ENCODE measurements around the gene DST.

GRCh38 chr6:56537223-56537770 lies 105.4 kb downstream of the DST start:
- no peak for TF ChIP-seq CTCF (conservative IDR thresholded peaks at IDR 0.05; ENCODE audit: low read length)
- TF ChIP-seq EZH2phosphoT487 (IDR thresholded peaks at IDR 0.05; ENCODE audit: borderline replicate concordance) = no peak

All from Loucy (cell line).